HCT116 (cell line): ENCODE results near the gene PSORS1C1. TPM values are rescaled to one million over a fixed set of nuclear protein-coding genes. Genes with fewer than 3 reads are reported as not detected.

ENCODE experiments used
- ATAC-seq: fragments of 200-7000 bp; cut with Tn5 transposase; 2 replicates; pipeline ENCODE4 v1.9.1; 2020; ENCODE audit warnings: mild to moderate bottlenecking, moderate library complexity
- BruUV-seq: library from RNA; stranded (reverse); fragments of 400-500 nt; replicated peaks from 2 replicates; lab custom pipeline; 2021; lab: Mats Ljungman, UMichigan
- CTCF ChIA-PET: fragments of 300-600 bp; sonication (Branson Sonifier 250); formaldehyde crosslinking; loops from one replicate; lab custom pipeline; 2021; ENCODE audit warnings: antibody characterized with exemption; lab: Charles Lee
- POLR2A ChIA-PET: fragments of 300-600, 350-600 bp; sonication (Branson Sonifier 250); formaldehyde crosslinking; loops from one replicate; lab custom pipeline; 2021; ENCODE audit warnings: antibody characterized with exemption; lab: Charles Lee
- RAD21 ChIA-PET, 2 experiments: fragments of 300-600 bp; sonication (Branson Sonifier 250); formaldehyde crosslinking; loops; one replicate each; lab custom pipeline; 2023; ENCODE audit warnings: low total read pairs in 2 of 2; ENCODE audit not compliant: uncharacterized antibody in 2 of 2, unreplicated experiment in 2 of 2, low non-redundant PET in 1 of 2; lab: Charles Lee
- DNase-seq: peaks from one replicate; pipeline ENCODE4 v3.0.0-alpha.2; 2010; ENCODE audit warnings: low read depth, low spot score
- H2AFZ ChIP-seq: fragments of 200-600 bp; shearing (Covaris generic), sonication (generic); 2 replicates; pipeline ENCODE4 v1.6.1; 2017; ENCODE audit warnings: low read depth, mixed run types, mixed read lengths, antibody characterized with exemption, low read length; ENCODE audit not compliant: poor library complexity, severe bottlenecking
- H3K27ac ChIP-seq: 2 replicates; pipeline ENCODE4 v1.5.1; 2012; ENCODE audit warnings: low read depth, low read length
- H3K27me3 ChIP-seq: fragments of 200-600 bp; sonication (generic); 2 replicates; pipeline ENCODE4 v1.6.1; 2016; ENCODE audit warnings: mixed run types, low read length, mixed read lengths; ENCODE audit not compliant: insufficient read depth
- H3K36me3 ChIP-seq, 2 experiments: fragments of 200-500 bp in 1 of 2; fragments of 200-600 bp in 1 of 2; sonication (Bioruptor generic) in 1 of 2; sonication (generic) in 1 of 2; 2 replicates each; pipeline versions ENCODE4 v1.5.1 to v1.6.1; 2014 to 2016; ENCODE audit warnings: low read length in 2 of 2, inconsistent platforms in 1 of 2, mixed read lengths in 1 of 2, mixed run types in 1 of 2; ENCODE audit not compliant: insufficient read depth in 2 of 2, control insufficient read depth in 1 of 2
- H3K4me1 ChIP-seq, 2 experiments: fragments of 200-600 bp in 1 of 2; sonication (generic) in 1 of 2; 2 replicates each; pipeline versions ENCODE4 v1.5.1 to v1.6.1; 2012 to 2017; ENCODE audit warnings: low read length in 2 of 2, inconsistent platforms in 1 of 2, mild to moderate bottlenecking in 1 of 2, mixed read lengths in 1 of 2, mixed run types in 1 of 2, moderate library complexity in 1 of 2; ENCODE audit not compliant: insufficient read depth in 2 of 2, control insufficient read depth in 1 of 2
- H3K4me2 ChIP-seq: fragments of 200-600 bp; sonication (generic); 2 replicates; pipeline ENCODE4 v1.6.1; 2017; ENCODE audit warnings: mixed run types, low read length, mixed read lengths
- H3K4me3 ChIP-seq, 2 experiments: fragments of 200-600 bp in 1 of 2; sonication (generic) in 1 of 2; replicated peaks in 1 of 2; 2 replicates each; pipeline ENCODE4 v1.5.1; 2011 to 2016; ENCODE audit warnings: low read length in 2 of 2, control low read depth in 1 of 2, low read depth in 1 of 2, mild to moderate bottlenecking in 1 of 2, mixed read lengths in 1 of 2, mixed run types in 1 of 2
- H3K79me2 ChIP-seq: fragments of 200-600 bp; sonication (generic); 2 replicates; pipeline ENCODE4 v1.6.1; 2017; ENCODE audit warnings: mild to moderate bottlenecking, mixed run types, low read length, moderate library complexity, mixed read lengths; ENCODE audit not compliant: insufficient read depth
- H3K9ac ChIP-seq: fragments of 200-600 bp; sonication (generic); 2 replicates; pipeline ENCODE4 v1.6.1; 2016; ENCODE audit warnings: low read length, mixed read lengths
- H3K9me2 ChIP-seq: fragments of 200-600 bp; sonication (generic), shearing (Covaris generic); 2 replicates; pipeline ENCODE4 v1.6.1; 2017; ENCODE audit warnings: mixed run types, mild to moderate bottlenecking, moderate library complexity; ENCODE audit not compliant: insufficient read depth
- H3K9me3 ChIP-seq, 2 experiments: fragments of 200-500 bp in 1 of 2; fragments of 200-600 bp in 1 of 2; sonication (Bioruptor generic) in 1 of 2; sonication (generic) in 1 of 2; 2 replicates each; pipeline ENCODE4 v1.6.1; 2014 to 2017; ENCODE audit warnings: low read length in 2 of 2, mixed read lengths in 2 of 2, inconsistent platforms in 1 of 2, low read depth in 1 of 2, mild to moderate bottlenecking in 1 of 2, mixed run types in 1 of 2, moderate library complexity in 1 of 2; ENCODE audit not compliant: control insufficient read depth in 1 of 2, insufficient read depth in 1 of 2
- H4K20me1 ChIP-seq: fragments of 200-600 bp; sonication (generic), shearing (Covaris generic); 2 replicates; pipeline ENCODE4 v1.6.1; 2017; ENCODE audit warnings: mixed run types, mild to moderate bottlenecking, moderate library complexity; ENCODE audit not compliant: insufficient read depth
- CBX3 ChIP-seq: IDR thresholded peaks from 2 replicates; pipeline ENCODE4 v1.6.1; 2012; ENCODE audit warnings: low read depth
- ELF1 ChIP-seq: IDR thresholded peaks from 2 replicates; pipeline ENCODE4 v1.6.1; 2012; ENCODE audit warnings: low read depth, borderline replicate concordance
- JUND ChIP-seq: IDR thresholded peaks from 2 replicates; pipeline ENCODE4 v1.6.1; 2012
- POLR2AphosphoS5 ChIP-seq: IDR thresholded peaks from 2 replicates; pipeline ENCODE4 v1.6.1; 2011; ENCODE audit warnings: mild to moderate bottlenecking, low read depth, low read length, moderate library complexity
- RAD21 ChIP-seq: IDR thresholded peaks from 2 replicates; pipeline ENCODE4 v1.6.1; 2012; ENCODE audit warnings: low read depth, mild to moderate bottlenecking
- SIN3A ChIP-seq: IDR thresholded peaks from 2 replicates; pipeline ENCODE4 v1.6.1; 2012; ENCODE audit warnings: low read depth
- SRF ChIP-seq: IDR thresholded peaks from 2 replicates; pipeline ENCODE4 v1.6.1; 2012; ENCODE audit warnings: low read depth
- YY1 ChIP-seq: IDR thresholded peaks from 2 replicates; pipeline ENCODE4 v1.6.1; 2011; ENCODE audit warnings: low read length, low read depth, moderate library complexity, mild to moderate bottlenecking; ENCODE audit not compliant: insufficient replicate concordance; ENCODE audit errors: extremely low read depth
- intact Hi-C: fragments of 100-400 bp; cut with micrococcal nuclease; formaldehyde crosslinking; loops from 2 replicates; pipeline ENCODE4 v1.10.0; 2022
- total RNA-seq: library from RNA; stranded (reverse); gene quantifications from one replicate; pipeline ENCODE4 v1.2.1, GENCODE V29; 2021; ENCODE audit not compliant: unreplicated experiment
- TF ChIP-seq, protein P1 (sequence below), 3 experiments: fragments of 200-600 bp in 1 of 3; sonication (generic) in 1 of 3; IDR thresholded peaks in 2 of 3; conservative IDR thresholded peaks in 1 of 3; 2 replicates each; pipeline ENCODE4 v1.5.1; 2012 to 2017; ENCODE audit warnings: low read depth in 2 of 3, low read length in 2 of 3, antibody characterized with exemption in 1 of 3, borderline replicate concordance in 1 of 3, control low read depth in 1 of 3, mild to moderate bottlenecking in 1 of 3, mixed read lengths in 1 of 3, mixed run types in 1 of 3, moderate library complexity in 1 of 3; ENCODE audit not compliant: insufficient read depth in 1 of 3
- TF ChIP-seq, protein P2 (sequence below): IDR thresholded peaks from 2 replicates; pipeline ENCODE4 v1.6.1; 2012; ENCODE audit warnings: low read depth

PSORS1C1 gene
- total RNA-seq, 1 experiment from 2014 or later: 9.8 TPM

DNA sequence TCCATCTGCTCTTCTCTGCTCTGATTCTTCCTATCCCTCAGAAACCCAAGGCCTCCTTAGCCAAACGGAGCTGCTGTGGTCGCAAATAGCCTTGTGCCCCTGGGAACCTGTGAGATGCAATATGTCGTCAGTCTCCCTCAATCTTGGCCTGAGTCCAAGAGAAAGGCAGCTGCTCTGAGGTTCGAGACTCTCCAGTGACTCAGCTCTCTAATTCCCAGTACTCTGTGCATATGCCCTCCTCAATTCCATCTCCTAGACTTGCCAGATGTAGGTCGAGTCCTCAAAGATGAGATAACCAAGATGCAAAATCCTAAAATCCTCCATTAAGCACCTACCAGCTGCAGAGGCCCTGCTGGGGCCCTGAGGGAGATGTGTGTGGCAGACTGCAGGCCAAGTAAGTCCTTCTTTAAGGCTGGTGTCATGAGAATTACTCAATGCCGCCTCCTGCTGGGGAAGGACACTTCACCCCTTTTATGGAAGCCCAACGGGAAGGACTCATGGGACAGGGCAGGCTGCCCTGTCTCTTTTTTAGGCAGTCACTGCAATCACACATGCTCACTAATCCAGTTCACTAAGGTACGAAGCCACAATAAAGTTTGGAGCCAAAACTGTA, 30.8 kb upstream of the PSORS1C1 start:
- peak; percentile 73 for ATAC-seq
- ChIA-PET CTCF (interaction anchor here (0.8 to 1.8 kb wide), 10 partner anchors 11 to 602 kb away, joined by 3 to 8 read pairs (median 4); partner anchors contain the start of genes PSORS1C1 and VARS2), RAD21 (no interaction called here)

More for the DNA sequence above, 30.8 kb upstream of the PSORS1C1 start:
- peak; percentile 61 for DNase-seq
- no peaks in the 10 kb centered on the region for H4K20me1 ChIP-seq
- POLR2A ChIA-PET: interaction anchor here (1.3 kb wide), 1 partner anchor 31 kb away, joined by 11 read pairs; the partner anchor contains the start of gene PSORS1C1
- BruUV-seq: no TSS peak
- peak overlapping the region; percentile 73 for H2AFZ ChIP-seq
- H3K27me3 ChIP-seq: no peaks in the 10 kb centered on the region
- H3K79me2 ChIP-seq: no peaks in the 10 kb centered on the region
- H3K9ac ChIP-seq: no peak overlapping the region
- TF ChIP-seq, protein P1, sequence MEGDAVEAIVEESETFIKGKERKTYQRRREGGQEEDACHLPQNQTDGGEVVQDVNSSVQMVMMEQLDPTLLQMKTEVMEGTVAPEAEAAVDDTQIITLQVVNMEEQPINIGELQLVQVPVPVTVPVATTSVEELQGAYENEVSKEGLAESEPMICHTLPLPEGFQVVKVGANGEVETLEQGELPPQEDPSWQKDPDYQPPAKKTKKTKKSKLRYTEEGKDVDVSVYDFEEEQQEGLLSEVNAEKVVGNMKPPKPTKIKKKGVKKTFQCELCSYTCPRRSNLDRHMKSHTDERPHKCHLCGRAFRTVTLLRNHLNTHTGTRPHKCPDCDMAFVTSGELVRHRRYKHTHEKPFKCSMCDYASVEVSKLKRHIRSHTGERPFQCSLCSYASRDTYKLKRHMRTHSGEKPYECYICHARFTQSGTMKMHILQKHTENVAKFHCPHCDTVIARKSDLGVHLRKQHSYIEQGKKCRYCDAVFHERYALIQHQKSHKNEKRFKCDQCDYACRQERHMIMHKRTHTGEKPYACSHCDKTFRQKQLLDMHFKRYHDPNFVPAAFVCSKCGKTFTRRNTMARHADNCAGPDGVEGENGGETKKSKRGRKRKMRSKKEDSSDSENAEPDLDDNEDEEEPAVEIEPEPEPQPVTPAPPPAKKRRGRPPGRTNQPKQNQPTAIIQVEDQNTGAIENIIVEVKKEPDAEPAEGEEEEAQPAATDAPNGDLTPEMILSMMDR (IDR thresholded peaks at IDR 0.05 in 2 of 3, conservative IDR thresholded peaks at IDR 0.05 in 1 of 3; ENCODE audit: borderline replicate concordance in 1 of 3, insufficient read depth in 1 of 3, low read depth in 2 of 3, low read length in 2 of 3): peak; percentile 35 to 57 (median 47); a peak in 5 of 6 replicates
- TF ChIP-seq JUND (no peak), RAD21 (peak; percentile 49; the same call in 1 of the 2 replicates), POLR2AphosphoS5 (no peak), ELF1 (no peak), CBX3 (peak; percentile 71; the same call in 1 of the 2 replicates), SIN3A (no peak), YY1 (no peak), SRF (peak; percentile 83)
- TF ChIP-seq, protein P2, sequence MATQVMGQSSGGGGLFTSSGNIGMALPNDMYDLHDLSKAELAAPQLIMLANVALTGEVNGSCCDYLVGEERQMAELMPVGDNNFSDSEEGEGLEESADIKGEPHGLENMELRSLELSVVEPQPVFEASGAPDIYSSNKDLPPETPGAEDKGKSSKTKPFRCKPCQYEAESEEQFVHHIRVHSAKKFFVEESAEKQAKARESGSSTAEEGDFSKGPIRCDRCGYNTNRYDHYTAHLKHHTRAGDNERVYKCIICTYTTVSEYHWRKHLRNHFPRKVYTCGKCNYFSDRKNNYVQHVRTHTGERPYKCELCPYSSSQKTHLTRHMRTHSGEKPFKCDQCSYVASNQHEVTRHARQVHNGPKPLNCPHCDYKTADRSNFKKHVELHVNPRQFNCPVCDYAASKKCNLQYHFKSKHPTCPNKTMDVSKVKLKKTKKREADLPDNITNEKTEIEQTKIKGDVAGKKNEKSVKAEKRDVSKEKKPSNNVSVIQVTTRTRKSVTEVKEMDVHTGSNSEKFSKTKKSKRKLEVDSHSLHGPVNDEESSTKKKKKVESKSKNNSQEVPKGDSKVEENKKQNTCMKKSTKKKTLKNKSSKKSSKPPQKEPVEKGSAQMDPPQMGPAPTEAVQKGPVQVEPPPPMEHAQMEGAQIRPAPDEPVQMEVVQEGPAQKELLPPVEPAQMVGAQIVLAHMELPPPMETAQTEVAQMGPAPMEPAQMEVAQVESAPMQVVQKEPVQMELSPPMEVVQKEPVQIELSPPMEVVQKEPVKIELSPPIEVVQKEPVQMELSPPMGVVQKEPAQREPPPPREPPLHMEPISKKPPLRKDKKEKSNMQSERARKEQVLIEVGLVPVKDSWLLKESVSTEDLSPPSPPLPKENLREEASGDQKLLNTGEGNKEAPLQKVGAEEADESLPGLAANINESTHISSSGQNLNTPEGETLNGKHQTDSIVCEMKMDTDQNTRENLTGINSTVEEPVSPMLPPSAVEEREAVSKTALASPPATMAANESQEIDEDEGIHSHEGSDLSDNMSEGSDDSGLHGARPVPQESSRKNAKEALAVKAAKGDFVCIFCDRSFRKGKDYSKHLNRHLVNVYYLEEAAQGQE: no peak
- TF ChIP-seq, all 23 proteins: peak for 4
- Histone ChIP-seq H3K4me2 (peak overlapping the region; percentile 17; the same call in 1 of the 2 replicates), H3K9me3 (no peaks in the 10 kb centered on the region), H3K9me2 (no peaks in the 10 kb centered on the region), H3K27ac (no peak overlapping the region), H3K36me3 (no peaks in the 10 kb centered on the region), H3K4me3 (no peak overlapping the region), H3K4me1 (peaks cover 15 to 36% of the 10 kb centered on the region in 2 experiments)
- intact Hi-C loops: loop anchor here (5.0 to 10.0 kb wide), 2 partner anchors 339 to 602 kb away; partner anchors contain the start of genes FLOT1 and IER3
